ENCODE results near the gene BAAT.

BAAT gene

GRCh38 chr9:101398068-101398929 lies 13.5 kb upstream of the BAAT start, which contains the start of the genes MRPL50 and ZNF189:
TSS of gene MRPL50 (minus strand) at chr9:101398618. CDS start at chr9:101398592, 26 bp downstream.
TSS of gene ZNF189 (plus strand) at chr9:101398851. CDS start at chr9:101399157, 306 bp downstream.
- peak; percentile 99 for DNase-seq

GRCh38 chr9:101397746-101398067 lies 12.9 kb upstream of the BAAT start:
- DNase-seq: peak; percentile 68

GRCh38 chr9:101394687-101395086 lies 9.9 kb upstream of the BAAT start:
- no peak for DNase-seq

- no peak for DNase-seq
These were observed 8.3 kb upstream of the BAAT start for GRCh38 chr9:101393135-101393534.

GRCh38 chr9:101388507-101388993 lies 3.7 kb upstream of the BAAT start:
- DNase-seq: peak; percentile 88

GRCh38 chr9:101387871-101388506 lies 3.2 kb upstream of the BAAT start:
- DNase-seq: peak; percentile 72

GRCh38 chr9:101383361-101383760 lies 1.4 kb downstream of the BAAT start:
- no peak for DNase-seq

GRCh38 chr9:101381833-101382342 lies 2.9 kb downstream of the BAAT start:
- no peak for DNase-seq

GRCh38 chr9:101381118-101381517 lies 3.7 kb downstream of the BAAT start:
- no peak for DNase-seq

GRCh38 chr9:101380295-101380694 lies 4.5 kb downstream of the BAAT start:
- DNase-seq: no peak

- DNase-seq: no peak
These were observed 8.5 kb downstream of the BAAT start for GRCh38 chr9:101376111-101376848.

GRCh38 chr9:101375546-101375945 lies 9.3 kb downstream of the BAAT start:
- no peak for DNase-seq

GRCh38 chr9:101372327-101373118 lies 12.3 kb downstream of the BAAT start:
- peak; percentile 14 for DNase-seq

- DNase-seq: no peak
These were observed 13.0 kb downstream of the BAAT start for GRCh38 chr9:101371813-101372212.

- DNase-seq: no peak
These were observed 14.8 kb downstream of the BAAT start for GRCh38 chr9:101369884-101370531.

GRCh38 chr9:101369286-101369685 lies 15.5 kb downstream of the BAAT start:
- DNase-seq: no peak

GRCh38 chr9:101367323-101367722 lies 17.5 kb downstream of the BAAT start:
- no peak for DNase-seq

- DNase-seq: no peak
These were observed 18.6 kb downstream of the BAAT start for GRCh38 chr9:101366038-101366756.

GRCh38 chr9:101365181-101365580 lies 19.6 kb downstream of the BAAT start:
- DNase-seq: no peak

GRCh38 chr9:101362450-101362849 lies 22.4 kb downstream of the BAAT start:
- DNase-seq: no peak

GRCh38 chr9:101360647-101361046 lies 24.2 kb downstream of the BAAT start:
- DNase-seq: no peak
